ENCODE results near the gene NUDC. TPM values are rescaled to one million over a fixed set of nuclear protein-coding genes. Genes with fewer than 3 reads are reported as not detected.

Gene NUDC
- total and polyA plus RNA-seq, 8 donors: 25.6 to 54.1 (median 33.5) TPM

- Histone ChIP-seq H3K9me3 (no peaks in the 10 kb centered on the region), H3K27ac (peak overlapping the region; percentile 35 to 83 (median 64)), H3K4me3 (peak overlapping the region; percentile 73 to 92 (median 84)), H3K4me1 (peaks cover 7 to 23% (median 20%) of the 10 kb centered on the region in 3 donors), H3K36me3 (peaks cover 0 to 15% (median under 1%) of the 10 kb centered on the region in 3 donors), H3K27me3 (no peaks in the 10 kb centered on the region)
- ATAC-seq (peak in 2 of 4 donors; percentile 7 to 9), DNase-seq (no peak), FAIRE-seq (no peak)
- TF ChIP-seq CTCF (IDR thresholded peaks at IDR 0.05): no peak
- intact Hi-C loops (cut with DNase I): no loop called here
- 62 to 63% methylated on average over 17 to 18 of the region's 18 CpGs for WGBS, 2 donors
These were observed 20.6 kb upstream of the NUDC start for GRCh38 chr1:26900815-26901511.

GRCh38 chr1:26907071-26907917, 14.2 kb upstream of the NUDC start:
- no peaks in the 10 kb centered on the region for H3K36me3 ChIP-seq
- DNase-seq (peak in 4 of 6 donors; percentile 55 to 86 (median 73)), ATAC-seq (peak; percentile 74 to 82 (median 78)), FAIRE-seq (no peak)
- H3K4me3 ChIP-seq: no peak overlapping the region
- no peak for TF ChIP-seq CTCF (IDR thresholded peaks at IDR 0.05)
- 35 to 39% methylated on average over 6 of the region's 6 CpGs for WGBS, 2 donors
- no peaks in the 10 kb centered on the region for H3K9me3 ChIP-seq
- intact Hi-C loops (cut with DNase I): no loop called here
- H3K27me3 ChIP-seq: no peaks in the 10 kb centered on the region
- H3K4me1 ChIP-seq: peaks cover 0 to 20% (median 15%) of the 10 kb centered on the region in 3 donors
- H3K27ac ChIP-seq: peak overlapping the region in 3 of 4 donors; percentile 9 to 59 (median 22)

GRCh38 chr1:26909951-26910342, 11.6 kb upstream of the NUDC start:
- Histone ChIP-seq H3K27me3 (no peaks in the 10 kb centered on the region), H3K4me1 (peaks cover 5 to 18% (median 6%) of the 10 kb centered on the region in 3 donors), H3K9me3 (no peaks in the 10 kb centered on the region), H3K4me3 (no peak overlapping the region), H3K36me3 (no peaks in the 10 kb centered on the region), H3K27ac (peak overlapping the region in 1 of 4 donors; percentile 97)
- 58 to 74% methylated on average over 3 of the region's 3 CpGs for WGBS, 2 donors
- DNase-seq (no peak), FAIRE-seq (no peak), ATAC-seq (no peak)
- TF ChIP-seq CTCF (IDR thresholded peaks at IDR 0.05): no peak
- intact Hi-C loops (cut with DNase I): no loop called here

GRCh38 chr1:26910343-26911160, 11.0 kb upstream of the NUDC start:
- peak overlapping the region in 2 of 4 donors; percentile 68 to 76 for H3K4me3 ChIP-seq
- FAIRE-seq (no peak), ATAC-seq (no peak), DNase-seq (peak in 1 of 6 donors; percentile 46)
- WGBS, 2 donors: 25 to 35% methylated on average over 4 of the region's 4 CpGs
- H3K9me3 ChIP-seq: no peaks in the 10 kb centered on the region
- H3K27me3 ChIP-seq: no peaks in the 10 kb centered on the region
- H3K4me1 ChIP-seq: peaks cover 8 to 23% (median 11%) of the 10 kb centered on the region in 3 donors
- intact Hi-C loops (cut with DNase I): no loop called here
- peak overlapping the region; percentile 5 to 97 (median 18) for H3K27ac ChIP-seq
- TF ChIP-seq CTCF (IDR thresholded peaks at IDR 0.05): no peak
- H3K36me3 ChIP-seq: no peaks in the 10 kb centered on the region
